GM10248 (cell line): ENCODE measurements around the gene MYO9A.

Experiments
- CTCF ChIA-PET: fragments of 300-600 bp; sonication (Branson Sonifier 250); formaldehyde crosslinking; extraction: SDS; loops from one replicate; lab custom pipeline; 2021; ENCODE audit warnings: antibody characterized with exemption; lab: Yijun Ruan, JAX
- POLR2A ChIA-PET: fragments of 350-650 bp; sonication (Branson Sonifier 250); formaldehyde crosslinking; extraction: SDS; loops from one replicate; lab custom pipeline; 2020; ENCODE audit warnings: antibody characterized with exemption; lab: Yijun Ruan, JAX
- DNase-seq: peaks from one replicate; pipeline ENCODE4 v3.0.0; 2012; ENCODE audit errors: extremely low spot score
- CTCF ChIP-seq: IDR thresholded peaks from 2 replicates; pipeline ENCODE4 v1.5.1; 2012; ENCODE audit warnings: mild to moderate bottlenecking, low read depth; ENCODE audit errors: extremely low read depth, missing control alignments, control extremely low read depth

MYO9A gene

GRCh38 chr15:72116731-72117485 is 1.0 kb downstream of the MYO9A start:
- ChIA-PET CTCF (interaction anchor here (0.7 to 1.0 kb wide), 2 partner anchors 10 to 36 kb away, joined by 3 read pairs; no protein-coding TSS in a partner anchor), POLR2A (no interaction called here)
- TF ChIP-seq CTCF, result no peak
- DNase-seq, result no peak

- CTCF ChIA-PET, result interaction anchor here (0.7 to 2.6 kb wide), 6 partner anchors 9 to 312 kb away, joined by 3 to 9 read pairs (median 4); no protein-coding TSS in a partner anchor
- no peak for DNase-seq
- POLR2A ChIA-PET, result no interaction called here
- no peak for TF ChIP-seq CTCF
These were observed 4.5 kb downstream of the MYO9A start for GRCh38 chr15:72113347-72114031.

GRCh38 chr15:72112805-72113204 is 5.1 kb downstream of the MYO9A start:
- TF ChIP-seq CTCF, result no peak
- ChIA-PET CTCF (interaction anchor here (0.7 to 2.6 kb wide), 5 partner anchors 9 to 311 kb away, joined by 3 to 9 read pairs (median 4); no protein-coding TSS in a partner anchor), POLR2A (no interaction called here)
- no peak for DNase-seq

GRCh38 chr15:72112116-72112515 is 5.8 kb downstream of the MYO9A start:
- no peak for TF ChIP-seq CTCF
- CTCF ChIA-PET, result interaction anchor here (1.4 to 2.6 kb wide), 2 partner anchors 8 to 44 kb away, joined by 4 to 9 read pairs; no protein-coding TSS in a partner anchor
- POLR2A ChIA-PET, result no interaction called here
- DNase-seq, result no peak

GRCh38 chr15:72110355-72110754 is 7.6 kb downstream of the MYO9A start:
- ChIA-PET CTCF (no interaction called here), POLR2A (no interaction called here)
- DNase-seq, result no peak
- no peak for TF ChIP-seq CTCF

GRCh38 chr15:72106068-72106467 is 11.9 kb downstream of the MYO9A start:
- DNase-seq, result no peak
- TF ChIP-seq CTCF, result no peak
- CTCF ChIA-PET, result no interaction called here
- POLR2A ChIA-PET, result no interaction called here
